ENCODE data around the gene MYO7A.

The MYO7A gene

DNA sequence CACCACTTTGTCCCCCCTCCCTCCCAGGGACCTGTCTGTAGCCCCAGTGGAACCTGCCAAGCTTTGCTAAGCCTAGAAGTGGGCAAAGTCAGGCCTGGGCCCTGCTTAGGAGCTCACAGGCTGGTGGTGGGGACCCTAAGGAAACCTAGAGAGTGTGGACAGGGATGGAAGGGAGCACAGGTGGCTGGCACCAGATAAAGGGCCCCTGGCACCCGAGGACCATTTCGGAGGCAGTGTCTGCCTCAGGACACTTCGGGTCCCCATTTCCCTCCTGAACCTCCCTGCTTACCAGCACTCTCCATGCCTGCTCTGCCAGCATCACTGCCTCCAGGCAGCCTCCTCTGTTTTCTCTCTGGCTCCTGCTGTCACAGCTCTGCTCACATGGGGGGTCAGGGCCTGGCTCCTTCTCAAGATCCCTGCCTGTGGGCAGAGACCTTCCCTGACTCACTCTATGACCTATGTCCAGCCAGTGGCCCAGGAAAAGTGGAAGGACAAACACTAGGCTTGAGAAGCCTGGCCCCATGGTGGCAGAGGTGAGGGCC is 39.0 kb upstream of the MYO7A start:
- TF ChIP-seq, protein P1, sequence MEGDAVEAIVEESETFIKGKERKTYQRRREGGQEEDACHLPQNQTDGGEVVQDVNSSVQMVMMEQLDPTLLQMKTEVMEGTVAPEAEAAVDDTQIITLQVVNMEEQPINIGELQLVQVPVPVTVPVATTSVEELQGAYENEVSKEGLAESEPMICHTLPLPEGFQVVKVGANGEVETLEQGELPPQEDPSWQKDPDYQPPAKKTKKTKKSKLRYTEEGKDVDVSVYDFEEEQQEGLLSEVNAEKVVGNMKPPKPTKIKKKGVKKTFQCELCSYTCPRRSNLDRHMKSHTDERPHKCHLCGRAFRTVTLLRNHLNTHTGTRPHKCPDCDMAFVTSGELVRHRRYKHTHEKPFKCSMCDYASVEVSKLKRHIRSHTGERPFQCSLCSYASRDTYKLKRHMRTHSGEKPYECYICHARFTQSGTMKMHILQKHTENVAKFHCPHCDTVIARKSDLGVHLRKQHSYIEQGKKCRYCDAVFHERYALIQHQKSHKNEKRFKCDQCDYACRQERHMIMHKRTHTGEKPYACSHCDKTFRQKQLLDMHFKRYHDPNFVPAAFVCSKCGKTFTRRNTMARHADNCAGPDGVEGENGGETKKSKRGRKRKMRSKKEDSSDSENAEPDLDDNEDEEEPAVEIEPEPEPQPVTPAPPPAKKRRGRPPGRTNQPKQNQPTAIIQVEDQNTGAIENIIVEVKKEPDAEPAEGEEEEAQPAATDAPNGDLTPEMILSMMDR (IDR thresholded peaks at IDR 0.05; ENCODE audit: extremely low read depth, insufficient read depth, missing control alignments): no peak
- in situ Hi-C loops (cut with MboI; ENCODE audit: low pct_unique_long_range_greater_than_20kb, low sequenced_read_pairs, unreplicated experiment): no loop called here
- no peak for DNase-seq (ENCODE audit: low spot score)

DNA sequence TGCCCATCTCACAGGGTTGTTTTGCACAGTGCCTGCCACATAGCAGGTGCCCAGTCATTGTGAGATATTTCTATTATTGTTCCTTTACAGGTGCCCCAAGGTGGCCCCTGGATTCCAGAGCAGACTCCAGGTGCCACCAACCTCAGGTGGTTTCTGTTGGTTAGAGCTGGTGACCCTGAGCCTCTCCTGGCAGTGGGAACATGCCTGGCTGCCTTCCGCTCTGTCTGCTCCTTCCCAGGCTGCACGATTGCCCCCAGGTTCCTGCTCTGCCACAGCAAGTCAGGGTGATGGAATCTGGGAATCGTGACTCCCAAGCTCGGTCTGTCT is 38.0 kb upstream of the MYO7A start:
- TF ChIP-seq, protein P1 (IDR thresholded peaks at IDR 0.05; ENCODE audit: extremely low read depth, insufficient read depth, missing control alignments): no peak
- no peak for DNase-seq (ENCODE audit: low spot score)
- in situ Hi-C loops (cut with MboI; ENCODE audit: low pct_unique_long_range_greater_than_20kb, low sequenced_read_pairs, unreplicated experiment): no loop called here

DNA sequence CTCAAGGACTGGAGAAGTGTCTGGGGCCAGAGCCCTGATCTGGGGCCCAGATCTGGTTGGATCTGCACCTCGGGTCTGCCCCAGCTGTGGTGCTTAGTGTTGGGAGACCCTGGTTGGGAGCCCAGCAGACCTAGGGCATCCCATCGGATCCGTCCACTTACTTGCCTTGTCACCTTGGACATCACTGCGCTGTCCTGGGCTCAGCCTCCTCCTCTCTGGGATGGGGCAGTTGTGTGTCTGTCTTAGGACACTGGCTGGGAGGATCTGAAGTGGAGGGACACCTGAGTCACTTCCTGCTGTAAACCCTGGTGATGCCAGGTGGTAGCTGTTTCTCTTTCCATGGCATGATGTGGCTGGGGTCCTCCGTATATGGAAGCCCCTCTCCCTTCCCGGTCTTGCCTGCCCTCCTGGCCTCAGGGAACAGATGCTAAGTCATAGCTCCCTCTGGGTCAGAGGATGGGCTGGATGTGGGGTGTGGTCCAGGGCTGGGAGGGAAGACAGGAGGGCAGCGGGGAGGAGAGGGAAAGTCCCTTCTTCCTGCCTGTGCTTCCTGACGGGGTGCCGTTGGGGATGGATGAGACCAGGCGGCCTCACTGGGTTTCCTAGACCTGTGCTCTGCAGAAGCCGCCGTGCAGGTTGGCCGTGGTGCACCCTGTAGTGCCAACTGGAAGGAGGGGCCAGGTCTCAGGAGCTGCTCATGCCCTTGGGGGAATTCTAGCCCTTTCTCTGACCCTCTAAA is 37.5 kb upstream of the MYO7A start:
- TF ChIP-seq, protein P1 (IDR thresholded peaks at IDR 0.05; ENCODE audit: extremely low read depth, insufficient read depth, missing control alignments): no peak
- in situ Hi-C loops (cut with MboI; ENCODE audit: low pct_unique_long_range_greater_than_20kb, low sequenced_read_pairs, unreplicated experiment): no loop called here

DNA sequence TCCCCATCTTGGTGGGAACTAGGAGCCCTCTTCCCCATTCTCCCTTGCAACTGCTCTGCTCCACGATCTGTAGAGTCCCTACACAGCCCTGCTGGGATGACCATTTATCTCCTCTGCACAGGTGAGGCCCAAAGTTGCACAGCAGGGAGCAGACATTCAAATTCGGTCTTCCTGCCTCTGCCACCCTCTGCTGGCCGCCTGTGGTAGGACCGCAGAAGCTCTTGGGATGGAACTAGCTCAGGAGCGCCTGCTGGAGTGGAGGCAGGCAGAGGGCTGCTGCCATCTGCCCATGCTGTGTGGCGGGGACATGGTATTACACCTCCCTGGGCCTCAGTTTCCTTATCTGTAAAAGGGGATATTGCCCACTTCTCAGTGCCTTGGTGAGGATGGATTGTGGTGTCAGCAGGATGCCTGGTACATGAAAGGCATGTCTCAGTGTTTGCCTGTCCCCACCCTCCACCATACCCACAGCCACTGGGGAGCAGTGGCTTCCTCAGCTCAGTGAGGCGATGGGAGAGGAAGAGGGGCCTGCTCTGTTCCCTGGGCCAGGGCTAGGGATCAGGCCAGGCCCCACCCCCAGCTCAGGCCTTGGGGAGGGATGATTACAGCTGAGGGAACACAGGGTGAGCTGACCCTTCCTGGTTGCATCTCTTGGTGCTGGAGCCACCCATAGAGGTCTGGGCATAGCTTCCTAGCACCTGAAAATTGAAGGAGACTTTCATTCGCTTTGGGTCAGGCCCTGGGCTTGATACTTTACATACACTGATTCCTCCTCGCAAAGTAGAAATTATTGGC is 36.7 kb upstream of the MYO7A start:
- TF ChIP-seq, protein P1 (IDR thresholded peaks at IDR 0.05; ENCODE audit: extremely low read depth, insufficient read depth, missing control alignments): peak; percentile 98
- peak; percentile 94 for DNase-seq (ENCODE audit: low spot score)
- in situ Hi-C loops (cut with MboI; ENCODE audit: low pct_unique_long_range_greater_than_20kb, low sequenced_read_pairs, unreplicated experiment): no loop called here

More for the DNA sequence above, 37.5 kb upstream of the MYO7A start:
- DNase-seq (ENCODE audit: low spot score): no peak

DNA sequence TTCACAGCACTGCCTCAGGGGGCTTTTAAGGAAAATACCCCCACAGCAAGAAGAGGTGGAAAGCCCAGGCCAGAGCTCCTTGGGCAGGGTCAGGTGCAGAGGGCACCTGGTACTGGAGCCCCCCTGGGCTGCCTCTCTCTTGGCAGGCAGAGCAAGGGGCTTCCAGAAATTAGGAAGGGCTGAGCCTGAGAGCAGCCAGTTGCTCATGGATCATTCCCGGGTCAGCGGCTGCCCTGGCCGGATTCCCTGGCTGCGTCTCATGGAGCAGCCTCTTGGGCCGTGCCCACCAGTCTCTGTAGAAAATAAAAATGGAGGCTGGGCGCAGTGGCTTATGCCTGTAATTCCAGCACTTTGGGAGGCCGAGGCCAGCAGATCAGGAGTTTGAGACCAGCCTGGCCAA is 35.7 kb upstream of the MYO7A start:
- in situ Hi-C loops (cut with MboI; ENCODE audit: low pct_unique_long_range_greater_than_20kb, low sequenced_read_pairs, unreplicated experiment): no loop called here
- DNase-seq (ENCODE audit: low spot score): no peak
- TF ChIP-seq, protein P1 (IDR thresholded peaks at IDR 0.05; ENCODE audit: extremely low read depth, insufficient read depth, missing control alignments): no peak

DNA sequence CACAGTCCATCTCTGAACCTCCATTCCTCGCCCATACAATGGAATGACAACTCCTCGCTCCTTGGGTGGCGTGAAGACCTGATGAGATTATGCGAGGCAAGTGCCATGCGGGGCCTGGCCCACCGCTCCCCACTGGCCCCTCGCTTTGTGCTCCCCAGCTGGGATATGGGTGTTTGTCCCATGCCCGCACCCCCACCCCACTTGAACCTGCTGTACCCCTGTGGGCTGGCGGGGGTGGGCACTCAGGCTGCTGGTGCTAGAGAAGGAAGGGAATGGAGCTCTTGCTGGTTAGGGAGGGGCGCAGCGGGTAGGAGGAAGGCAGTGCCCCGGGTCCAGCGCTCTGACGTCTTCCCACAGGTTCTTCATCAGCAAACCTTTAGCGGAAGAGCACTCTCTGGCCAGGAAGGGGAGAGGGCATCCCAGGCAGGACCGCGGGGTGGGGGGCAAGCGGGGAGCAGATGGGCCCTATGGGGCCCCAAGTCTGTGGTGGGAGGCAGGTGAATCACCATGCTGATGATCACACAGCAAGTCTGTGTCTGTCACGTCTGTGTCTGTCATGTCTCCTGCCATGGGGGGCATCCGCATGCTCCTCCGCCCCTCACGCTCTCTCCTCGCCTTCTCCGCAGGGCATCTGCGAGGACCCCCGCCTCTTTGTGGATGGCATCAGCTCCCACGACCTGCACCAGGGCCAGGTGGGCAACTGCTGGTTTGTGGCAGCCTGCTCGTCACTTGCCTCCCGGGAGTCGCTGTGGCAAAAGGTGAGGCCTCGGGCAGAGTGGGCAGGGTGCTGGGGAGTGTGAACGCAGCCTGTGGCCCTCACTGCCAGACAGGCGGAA is 34.8 kb upstream of the MYO7A start:
- TF ChIP-seq, protein P1 (IDR thresholded peaks at IDR 0.05; ENCODE audit: extremely low read depth, insufficient read depth, missing control alignments): no peak
- no peak for DNase-seq (ENCODE audit: low spot score)
- in situ Hi-C loops (cut with MboI; ENCODE audit: low pct_unique_long_range_greater_than_20kb, low sequenced_read_pairs, unreplicated experiment): no loop called here
